HUES6 (cell line): ENCODE data around the gene SLAMF8.

ENCODE experiments used
- H3K27ac ChIP-seq: 2 replicates; pipeline ENCODE4 v1.7.0; 2013; ENCODE audit warnings: low read depth, mild to moderate bottlenecking, low read length, inconsistent platforms
- H3K27me3 ChIP-seq: 2 replicates; pipeline ENCODE4 v1.6.1; 2013; ENCODE audit warnings: low read length; ENCODE audit not compliant: control insufficient read depth, insufficient read depth
- H3K36me3 ChIP-seq: 2 replicates; pipeline ENCODE4 v1.6.1; 2013; ENCODE audit warnings: low read length; ENCODE audit not compliant: control insufficient read depth, insufficient read depth
- H3K4me1 ChIP-seq: 2 replicates; pipeline ENCODE4 v1.6.1; 2013; ENCODE audit warnings: low read length; ENCODE audit not compliant: control insufficient read depth, insufficient read depth
- H3K4me3 ChIP-seq: 2 replicates; pipeline ENCODE4 v1.5.1; 2013; ENCODE audit warnings: low read depth, low read length
- H3K9ac ChIP-seq: one replicate; pipeline ENCODE4 v1.6.1; 2013; ENCODE audit warnings: mild to moderate bottlenecking, low read length
- H3K9me3 ChIP-seq: 2 replicates; pipeline ENCODE4 v1.6.1; 2013; ENCODE audit warnings: low read depth, low read length; ENCODE audit not compliant: control insufficient read depth, insufficient read depth

Gene SLAMF8

DNA sequence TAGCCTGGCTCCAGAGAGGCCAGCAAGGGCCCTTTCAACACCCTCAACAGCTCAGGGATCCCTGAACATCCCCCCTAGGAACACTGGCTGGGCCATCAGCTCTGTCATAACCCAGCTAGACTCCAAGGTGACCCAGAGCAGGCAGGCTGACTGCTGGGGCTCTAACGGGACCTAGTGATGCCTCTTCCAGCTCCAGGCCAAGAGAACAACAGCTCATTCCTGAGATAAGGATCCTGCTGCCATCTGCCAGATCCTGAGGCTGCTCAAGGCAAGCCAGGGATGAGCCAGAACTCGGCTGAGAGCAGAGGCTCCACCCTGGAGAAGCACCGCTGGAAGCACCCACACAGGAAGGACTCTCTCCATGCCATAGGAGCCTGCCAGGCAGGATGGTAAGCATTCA, 33.8 kb downstream of the SLAMF8 start:
- Histone ChIP-seq H3K9me3 (no peaks in the 10 kb centered on the region), H3K9ac (no peak overlapping the region), H3K4me3 (no peak overlapping the region), H3K4me1 (peaks cover 8% of the 10 kb centered on the region; the same call in 1 of the 2 replicates), H3K27me3 (peaks cover 30% of the 10 kb centered on the region), H3K36me3 (no peaks in the 10 kb centered on the region), H3K27ac (no peak overlapping the region)

DNA sequence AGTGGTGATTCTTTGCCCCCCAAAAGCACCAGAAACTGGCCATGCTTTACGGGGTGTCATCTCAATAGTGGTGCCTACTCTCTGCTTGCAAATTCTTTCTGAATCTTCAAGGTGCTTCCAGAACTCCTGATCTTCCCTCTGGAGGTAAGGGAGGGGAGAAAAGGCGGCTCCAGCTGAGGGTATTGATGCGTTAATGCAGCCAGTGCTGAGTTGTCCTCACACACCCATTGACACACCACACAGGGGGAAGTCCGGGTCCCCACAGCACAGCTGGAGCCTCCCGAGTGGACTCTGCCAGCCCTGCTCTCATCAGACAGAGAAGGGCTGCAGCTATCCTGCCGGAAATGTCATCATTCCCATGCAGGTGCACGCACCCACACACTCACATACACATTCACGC, 34.5 kb downstream of the SLAMF8 start:
- peaks cover 22% of the 10 kb centered on the region for H3K27me3 ChIP-seq
- H3K4me1 ChIP-seq: peaks cover 8% of the 10 kb centered on the region; the same call in 1 of the 2 replicates
- H3K4me3 ChIP-seq: no peak overlapping the region
- H3K9me3 ChIP-seq: no peaks in the 10 kb centered on the region
- no peaks in the 10 kb centered on the region for H3K36me3 ChIP-seq
- no peak overlapping the region for H3K27ac ChIP-seq
- H3K9ac ChIP-seq: no peak overlapping the region

DNA sequence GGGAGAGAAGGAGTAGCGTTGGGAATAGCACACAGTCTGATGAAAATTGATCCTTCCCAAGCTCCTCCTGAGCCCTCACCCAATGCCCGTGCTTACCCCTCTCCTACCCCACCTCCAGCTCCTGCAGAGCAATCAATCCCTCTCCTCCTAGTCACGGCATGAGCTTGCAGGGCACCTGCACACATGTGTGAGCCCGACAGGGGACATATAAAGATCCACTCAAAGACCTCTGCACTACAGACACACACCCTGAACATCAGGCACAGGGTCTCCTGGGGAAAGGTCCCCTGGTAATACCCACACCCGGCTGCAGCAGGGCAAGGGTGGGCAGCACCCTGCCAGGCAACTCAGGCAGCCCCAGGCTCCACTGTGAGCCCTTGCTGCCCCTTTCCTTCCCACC, 35.4 kb downstream of the SLAMF8 start:
- H3K27ac ChIP-seq: no peak overlapping the region
- H3K9me3 ChIP-seq: no peaks in the 10 kb centered on the region
- H3K4me1 ChIP-seq: peaks cover 8% of the 10 kb centered on the region; the same call in 1 of the 2 replicates
- H3K27me3 ChIP-seq: peaks cover 14% of the 10 kb centered on the region; the same call in 1 of the 2 replicates
- H3K9ac ChIP-seq: no peak overlapping the region
- no peak overlapping the region for H3K4me3 ChIP-seq
- H3K36me3 ChIP-seq: no peaks in the 10 kb centered on the region

DNA sequence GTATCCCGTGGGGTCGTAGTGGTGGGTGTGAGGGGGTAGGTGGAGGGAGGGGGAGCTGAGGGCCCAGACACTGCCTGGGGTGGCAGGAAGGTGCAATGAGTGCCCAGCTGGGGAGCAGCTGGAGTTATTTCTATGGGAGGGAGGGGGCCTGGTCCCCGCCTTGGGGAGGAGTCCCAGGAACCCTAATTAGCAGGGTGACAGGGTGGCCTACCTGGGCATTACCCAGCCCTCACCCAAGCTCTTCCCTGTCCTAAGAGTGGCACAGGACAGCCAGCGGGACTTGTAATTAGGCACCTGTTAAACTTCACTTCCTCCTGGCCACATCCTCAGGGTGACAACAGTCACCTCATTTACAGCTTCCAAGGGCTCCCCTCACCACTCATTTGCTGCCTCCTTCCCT, 35.9 kb downstream of the SLAMF8 start, which contains the start of gene VSIG8:
Gene VSIG8 (minus strand): TSS at position 101 of the 400 bp plus-strand sequence. CDS start 136 bp downstream, outside the sequence.
- H3K4me3 ChIP-seq: no peak within 1 kb of the TSS
- no peak within 1 kb of the TSS for H3K9ac ChIP-seq
- H3K36me3 ChIP-seq: no peaks in the 10 kb centered on the region
- H3K9me3 ChIP-seq: no peaks in the 10 kb centered on the region
- H3K4me1 ChIP-seq: peaks cover 10% of the 10 kb centered on the region; the same call in 1 of the 2 replicates
- peaks cover 14% of the 10 kb centered on the region; the same call in 1 of the 2 replicates for H3K27me3 ChIP-seq
- H3K27ac ChIP-seq: no peak within 1 kb of the TSS

DNA sequence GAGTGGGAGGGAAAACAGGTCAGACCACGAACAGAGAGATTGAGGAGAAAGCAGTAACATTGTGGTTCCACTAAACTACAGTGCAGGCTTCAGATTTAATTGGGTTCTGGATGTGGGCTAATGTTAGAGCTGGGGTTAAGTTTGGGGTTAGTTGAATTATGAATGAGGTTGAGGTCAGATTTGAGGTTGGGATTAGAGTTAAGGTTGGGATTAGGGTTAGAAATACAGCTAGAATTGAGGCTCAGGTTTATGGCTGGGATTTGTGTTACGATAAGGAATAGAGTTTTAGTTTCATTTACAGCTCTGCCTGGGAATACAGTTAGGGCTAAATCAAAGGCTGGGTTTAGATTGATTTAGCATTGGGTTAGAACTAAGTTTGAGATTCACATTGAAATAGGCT, 37.6 kb downstream of the SLAMF8 start:
- no peaks in the 10 kb centered on the region for H3K36me3 ChIP-seq
- H3K9me3 ChIP-seq: no peaks in the 10 kb centered on the region
- H3K27me3 ChIP-seq: peaks cover 11% of the 10 kb centered on the region; the same call in 1 of the 2 replicates
- H3K9ac ChIP-seq: no peak overlapping the region
- peaks cover 19% of the 10 kb centered on the region for H3K4me1 ChIP-seq
- no peak overlapping the region for H3K4me3 ChIP-seq
- no peak overlapping the region for H3K27ac ChIP-seq

DNA sequence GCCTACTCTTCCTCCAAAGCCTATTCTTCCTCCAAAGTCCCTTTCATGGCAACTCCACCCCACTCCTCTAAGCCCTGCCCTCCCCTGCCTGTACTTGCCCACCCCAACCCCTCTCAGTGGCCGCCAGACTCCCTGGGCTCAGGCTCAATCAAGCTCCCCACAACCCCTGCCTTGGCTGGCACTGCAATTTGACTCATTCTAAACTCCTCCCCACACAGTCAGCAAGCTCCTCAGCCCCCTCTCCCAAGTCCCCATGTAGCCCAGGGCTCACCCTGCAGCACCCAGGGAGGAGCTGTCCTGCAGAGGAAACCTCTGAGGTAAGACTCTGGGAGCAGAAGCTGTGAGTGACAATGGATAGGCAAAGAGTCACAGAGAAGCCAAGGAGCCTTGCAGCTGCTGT, 39.4 kb downstream of the SLAMF8 start:
- peaks cover 9% of the 10 kb centered on the region; the same call in 1 of the 2 replicates for H3K27me3 ChIP-seq
- H3K27ac ChIP-seq: no peak overlapping the region
- H3K36me3 ChIP-seq: no peaks in the 10 kb centered on the region
- H3K4me1 ChIP-seq: peaks cover 23% of the 10 kb centered on the region
- H3K4me3 ChIP-seq: no peak overlapping the region
- H3K9me3 ChIP-seq: no peaks in the 10 kb centered on the region
- H3K9ac ChIP-seq: no peak overlapping the region

DNA sequence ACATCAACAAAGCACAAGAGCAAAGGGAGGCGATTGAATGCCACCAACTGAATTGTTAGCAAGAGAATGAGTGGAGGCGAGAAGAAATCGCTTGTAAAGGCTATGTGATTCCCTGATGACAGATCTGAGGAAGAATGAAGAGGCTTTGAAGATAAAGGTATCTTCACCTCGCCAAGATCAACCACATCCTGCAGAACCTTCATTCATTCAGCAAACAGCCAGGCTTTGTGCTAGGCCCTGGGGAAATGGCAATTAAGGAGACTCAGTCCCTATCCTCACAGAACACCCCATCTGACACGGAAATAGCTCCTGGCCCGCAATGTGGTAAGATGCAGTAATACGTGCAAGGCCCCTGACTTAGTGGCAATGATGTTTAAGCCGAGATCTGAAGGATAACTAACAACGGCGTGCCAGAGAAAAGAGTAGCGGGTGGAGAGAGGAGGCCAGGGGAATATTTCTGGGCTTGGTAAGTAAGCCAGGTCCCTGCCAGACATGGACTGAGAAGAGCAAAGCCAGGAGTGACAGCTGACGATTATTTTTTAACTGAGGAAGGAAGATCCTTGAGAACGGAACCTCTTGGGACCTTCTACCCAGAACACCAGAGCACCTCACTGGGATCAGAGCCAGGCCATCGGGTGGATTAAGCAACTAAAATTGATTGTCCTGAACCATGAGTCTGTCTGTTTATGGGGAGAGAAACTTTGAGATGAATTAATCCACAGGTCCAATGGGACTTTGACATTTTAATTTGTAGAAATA, 40.4 kb downstream of the SLAMF8 start:
- no peak overlapping the region for H3K4me3 ChIP-seq
- no peak overlapping the region for H3K27ac ChIP-seq
- no peaks in the 10 kb centered on the region for H3K9me3 ChIP-seq

DNA sequence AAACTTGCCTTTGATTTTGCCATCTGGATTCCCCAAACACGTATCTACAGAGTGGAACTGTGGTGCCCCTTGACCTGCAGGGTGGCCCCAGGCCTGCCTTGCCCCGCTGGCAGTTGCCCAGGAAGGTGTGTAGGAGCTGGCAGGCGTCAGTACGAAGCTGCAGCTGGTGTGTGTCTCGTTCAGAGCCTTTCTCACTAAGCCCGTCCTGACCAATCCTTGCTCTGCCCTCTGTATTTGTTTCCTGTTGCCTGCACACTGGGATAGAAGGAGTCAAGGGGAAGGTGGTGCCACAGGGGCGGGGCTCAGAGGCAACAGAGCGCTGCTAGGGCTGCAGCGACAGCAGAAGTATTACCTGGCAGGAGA, 41.0 kb downstream of the SLAMF8 start:
- H3K9ac ChIP-seq: no peak overlapping the region
- no peak overlapping the region for H3K27ac ChIP-seq
- 0 out of 2 replicates have a peak, but pooled peaks cover 4% of the 10 kb centered on the region for H3K27me3 ChIP-seq
- peaks cover 16% of the 10 kb centered on the region for H3K4me1 ChIP-seq
- no peak overlapping the region for H3K4me3 ChIP-seq
- no peaks in the 10 kb centered on the region for H3K9me3 ChIP-seq
- no peaks in the 10 kb centered on the region for H3K36me3 ChIP-seq

More for the DNA sequence above, 40.4 kb downstream of the SLAMF8 start:
- H3K27me3 ChIP-seq: no peaks in the 10 kb centered on the region
- no peaks in the 10 kb centered on the region for H3K36me3 ChIP-seq
- H3K4me1 ChIP-seq: peaks cover 16% of the 10 kb centered on the region
- H3K9ac ChIP-seq: no peak overlapping the region

DNA sequence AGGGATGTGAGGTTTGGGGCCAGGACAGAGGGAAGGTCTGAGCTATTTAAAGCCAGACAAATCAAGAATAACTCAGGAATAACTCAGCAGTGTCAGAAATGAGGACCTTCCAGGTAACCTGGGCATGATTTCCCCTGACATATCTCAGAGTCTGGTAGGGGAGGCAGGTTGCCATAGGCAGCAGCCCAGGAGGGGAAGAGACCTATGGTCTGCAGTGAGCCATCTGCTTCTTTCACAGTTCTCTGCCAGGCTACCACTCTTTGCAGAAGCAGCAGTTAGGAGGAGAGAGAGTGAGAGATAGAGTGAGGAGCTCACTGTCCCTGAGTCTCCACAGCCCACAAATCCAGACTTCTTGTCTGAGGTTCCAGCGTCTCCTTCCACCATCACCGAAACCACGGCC, 42.1 kb downstream of the SLAMF8 start:
- no peaks in the 10 kb centered on the region for H3K36me3 ChIP-seq
- no peak overlapping the region for H3K27ac ChIP-seq
- no peak overlapping the region for H3K4me3 ChIP-seq
- no peaks in the 10 kb centered on the region for H3K9me3 ChIP-seq
- H3K27me3 ChIP-seq: 0 out of 2 replicates have a peak, but pooled peaks cover 5% of the 10 kb centered on the region
- peaks cover 16% of the 10 kb centered on the region for H3K4me1 ChIP-seq
- H3K9ac ChIP-seq: no peak overlapping the region

DNA sequence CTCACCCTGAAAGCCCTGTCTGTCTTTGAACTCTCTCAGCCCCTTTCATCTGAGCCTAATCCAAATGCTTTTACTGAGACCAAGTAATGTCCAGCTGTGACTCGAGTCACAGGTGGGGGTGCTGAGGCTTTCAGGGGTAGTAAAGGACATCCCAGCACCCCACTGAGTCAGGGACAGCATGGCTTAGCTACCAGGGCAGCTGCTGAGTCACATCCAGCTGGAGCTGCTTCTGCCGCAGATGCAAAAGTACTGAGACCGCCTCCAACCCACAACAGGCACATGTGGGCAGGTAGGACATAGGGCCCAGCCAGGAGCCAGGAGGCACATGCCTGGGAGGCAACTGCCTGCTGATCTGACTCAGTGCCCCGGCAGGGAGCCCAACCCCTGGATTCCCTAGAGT, 42.5 kb downstream of the SLAMF8 start:
- peaks cover 16% of the 10 kb centered on the region for H3K4me1 ChIP-seq
- H3K27me3 ChIP-seq: 0 out of 2 replicates have a peak, but pooled peaks cover 5% of the 10 kb centered on the region
- no peaks in the 10 kb centered on the region for H3K9me3 ChIP-seq
- H3K9ac ChIP-seq: no peak overlapping the region
- no peak overlapping the region for H3K4me3 ChIP-seq
- H3K36me3 ChIP-seq: no peaks in the 10 kb centered on the region
- no peak overlapping the region for H3K27ac ChIP-seq

DNA sequence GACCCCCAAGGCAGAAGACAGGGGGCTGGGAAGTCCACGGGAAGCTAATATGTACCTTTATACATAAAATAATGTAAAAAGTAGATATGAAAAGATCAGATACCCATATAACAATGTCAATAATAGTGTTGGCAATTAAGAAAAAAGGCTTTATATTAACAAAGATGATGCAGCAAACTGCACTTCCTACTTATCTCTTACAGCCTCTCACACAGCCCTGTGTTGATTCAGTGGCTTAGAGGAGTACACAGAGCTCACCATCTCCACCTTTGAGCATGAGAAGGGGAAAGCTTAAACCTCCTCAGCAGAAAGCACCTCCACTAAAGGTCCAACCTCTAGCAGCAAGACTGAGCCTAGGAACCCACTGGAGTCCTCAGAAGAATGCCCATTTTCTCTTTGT, 42.9 kb downstream of the SLAMF8 start:
- Histone ChIP-seq H3K9me3 (no peaks in the 10 kb centered on the region), H3K36me3 (no peaks in the 10 kb centered on the region), H3K27me3 (0 out of 2 replicates have a peak, but pooled peaks cover 5% of the 10 kb centered on the region), H3K27ac (no peak overlapping the region), H3K4me1 (peaks cover 16% of the 10 kb centered on the region), H3K9ac (no peak overlapping the region), H3K4me3 (no peak overlapping the region)
